C4-2B (cell line): Measurements from ENCODE around the gene CTTN.

Source experiments
- ZFX ChIP-seq: fragments of 450-650 bp; IDR thresholded peaks from 2 replicates; pipeline ENCODE4 v1.6.1; 2017
- TF ChIP-seq, protein P1 (sequence below): fragments of 450-650 bp; conservative IDR thresholded peaks from 2 replicates; pipeline ENCODE4 v1.5.1; 2017; ENCODE audit warnings: mild to moderate bottlenecking

DNA sequence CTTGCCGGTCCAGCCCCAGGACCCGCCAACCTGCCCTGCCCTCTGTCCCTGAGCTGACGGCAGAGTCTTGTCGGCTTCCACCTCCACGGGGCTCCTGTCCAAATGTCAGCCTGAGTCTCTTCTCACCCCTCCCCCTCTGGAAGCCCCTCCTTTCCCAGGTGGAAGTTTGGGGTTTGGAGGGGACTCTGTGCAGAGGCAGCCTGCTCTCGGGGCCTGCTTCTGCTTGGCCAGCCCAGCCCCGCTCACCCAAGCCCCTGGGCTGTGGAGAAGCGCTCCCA is 31.0 kb downstream of the CTTN start:
- TF ChIP-seq, protein P1, sequence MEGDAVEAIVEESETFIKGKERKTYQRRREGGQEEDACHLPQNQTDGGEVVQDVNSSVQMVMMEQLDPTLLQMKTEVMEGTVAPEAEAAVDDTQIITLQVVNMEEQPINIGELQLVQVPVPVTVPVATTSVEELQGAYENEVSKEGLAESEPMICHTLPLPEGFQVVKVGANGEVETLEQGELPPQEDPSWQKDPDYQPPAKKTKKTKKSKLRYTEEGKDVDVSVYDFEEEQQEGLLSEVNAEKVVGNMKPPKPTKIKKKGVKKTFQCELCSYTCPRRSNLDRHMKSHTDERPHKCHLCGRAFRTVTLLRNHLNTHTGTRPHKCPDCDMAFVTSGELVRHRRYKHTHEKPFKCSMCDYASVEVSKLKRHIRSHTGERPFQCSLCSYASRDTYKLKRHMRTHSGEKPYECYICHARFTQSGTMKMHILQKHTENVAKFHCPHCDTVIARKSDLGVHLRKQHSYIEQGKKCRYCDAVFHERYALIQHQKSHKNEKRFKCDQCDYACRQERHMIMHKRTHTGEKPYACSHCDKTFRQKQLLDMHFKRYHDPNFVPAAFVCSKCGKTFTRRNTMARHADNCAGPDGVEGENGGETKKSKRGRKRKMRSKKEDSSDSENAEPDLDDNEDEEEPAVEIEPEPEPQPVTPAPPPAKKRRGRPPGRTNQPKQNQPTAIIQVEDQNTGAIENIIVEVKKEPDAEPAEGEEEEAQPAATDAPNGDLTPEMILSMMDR, result no peak
- no peak for TF ChIP-seq ZFX
